Lower leg skin (tissue), 3 donors: ENCODE measurements around the gene LTB4R.

Source experiments
- CTCF ChIP-seq, 3 donors: fragments of 450-650 bp; IDR thresholded peaks; one replicate each; pipeline ENCODE4 v1.5.1; 2016; ENCODE audit warnings: antibody characterized with exemption in 3 of 3, mild to moderate bottlenecking in 3 of 3, moderate library complexity in 2 of 3
- POLR2A ChIP-seq, 2 donors: fragments of 450-650 bp; IDR thresholded peaks; one replicate each; pipeline ENCODE4 v1.6.1; 2016 to 2017; ENCODE audit warnings: antibody characterized with exemption in 2 of 2, mild to moderate bottlenecking in 1 of 2, moderate library complexity in 1 of 2

GRCh38 chr14:24342889-24343288 is 31.6 kb downstream of the LTB4R start:
- TF ChIP-seq CTCF (IDR thresholded peaks at IDR 0.05): no peak
- TF ChIP-seq POLR2A (IDR thresholded peaks at IDR 0.05): no peak
